Prostate gland (tissue), 2 donors: ENCODE data around the gene KIAA0232.

Experiments used
- CTCF ChIP-seq, 4 experiments: fragments of 200-600 bp in 2 of 4; fragments of 450-650 bp in 2 of 4; sonication (generic) in 2 of 4; IDR thresholded peaks; 1 replicate in 3 of 4; 2 replicates in 1 of 4; pipeline ENCODE4 v1.5.1; 2016 to 2019; ENCODE audit warnings: antibody characterized with exemption in 4 of 4, mild to moderate bottlenecking in 2 of 4, moderate library complexity in 2 of 4
- POLR2A ChIP-seq: fragments of 450-650 bp; IDR thresholded peaks from one replicate; pipeline ENCODE4 v1.6.1; 2016; ENCODE audit warnings: antibody characterized with exemption, mild to moderate bottlenecking
- POLR2AphosphoS5 ChIP-seq: sonication (generic); formaldehyde crosslinking; IDR thresholded peaks from one replicate; pipeline ENCODE4 v1.6.1; 2017; ENCODE audit warnings: antibody characterized with exemption

- no peak for TF ChIP-seq CTCF (IDR thresholded peaks at IDR 0.05)
- no peak for TF ChIP-seq POLR2A
- no peak for TF ChIP-seq POLR2AphosphoS5
Observed at GRCh38 chr4:6902318-6903042, 120.0 kb downstream of the KIAA0232 start.
